NCI-H2171 treated with DMSO at 0.1 percent for 48 hours (cell line): ENCODE measurements around the gene HOXD9.

Source experiments
- DNase-seq: peaks from one replicate; lab custom pipeline; 2025; lab: John Stamatoyannopoulos, UW

Gene HOXD9

GRCh38 chr2:176169181-176169580, 46.7 kb downstream of the HOXD9 start:
- DNase-seq: no peak

- no peak for DNase-seq
These were observed 47.2 kb downstream of the HOXD9 start for GRCh38 chr2:176169711-176170110.

GRCh38 chr2:176170602-176171305, 48.2 kb downstream of the HOXD9 start:
- DNase-seq: no peak

- no peak for DNase-seq
These were observed 49.0 kb downstream of the HOXD9 start for GRCh38 chr2:176171351-176172006.

- no peak for DNase-seq
These were observed 49.7 kb downstream of the HOXD9 start for GRCh38 chr2:176172007-176172894.

- DNase-seq: no peak
These were observed 50.5 kb downstream of the HOXD9 start for GRCh38 chr2:176172895-176173566.

GRCh38 chr2:176173567-176174381, 51.3 kb downstream of the HOXD9 start:
- DNase-seq: no peak

- no peak for DNase-seq
These were observed 51.9 kb downstream of the HOXD9 start for GRCh38 chr2:176174382-176174823.
